Left ventricle myocardium inferior (tissue), 1 donor: ENCODE results near the gene AKAP6. TPM values are rescaled to one million over a fixed set of nuclear protein-coding genes. Genes with fewer than 3 reads are reported as not detected.

ENCODE experiments used
- DNase-seq: peaks from one replicate; pipeline ENCODE4 v3.0.0-alpha.2; 2020
- H3K27ac ChIP-seq: fragments of 200-600 bp; replicated peaks from 2 replicates; pipeline ENCODE4 v1.8.0; 2021
- H3K27me3 ChIP-seq: fragments of 200-600 bp; 2 replicates; pipeline ENCODE4 v1.8.0; 2021; ENCODE audit warnings: low read depth
- H3K36me3 ChIP-seq: fragments of 200-600 bp; 2 replicates; pipeline ENCODE4 v1.8.0; 2021
- H3K4me1 ChIP-seq: fragments of 200-600 bp; 2 replicates; pipeline ENCODE4 v1.8.0; 2021
- H3K4me3 ChIP-seq: fragments of 200-600 bp; 2 replicates; pipeline ENCODE4 v1.8.0; 2021; ENCODE audit warnings: mild to moderate bottlenecking, moderate library complexity
- H3K9me3 ChIP-seq: fragments of 200-600 bp; replicated peaks from 2 replicates; pipeline ENCODE4 v1.8.0; 2021
- CTCF ChIP-seq: fragments of 200-600 bp; IDR thresholded peaks from 2 replicates; pipeline ENCODE4 v1.8.0; 2021; ENCODE audit warnings: antibody characterized with exemption, mild to moderate bottlenecking, borderline replicate concordance
- intact Hi-C: fragments of 100-400 bp; cut with micrococcal nuclease; formaldehyde crosslinking; loops from one replicate; pipeline ENCODE4 v1.11.0; 2022
- total RNA-seq: library from RNA; stranded (reverse); fragmentation: NEBNext Ultra II Directional; extraction: Animal tissue kit (Norgen Biotek cat#: 25700); gene quantifications from one replicate; pipeline ENCODE4 v1.2.1, GENCODE V29; 2021
- donor health status: DM: no; HTN: yes; CAD: no; lungs with severe emphysema.

The AKAP6 gene
- total RNA-seq, 1 donor from 2014 or later: 218 TPM

GRCh38 chr14:32304296-32304695 lies 24.8 kb upstream of the AKAP6 start:
- intact Hi-C loops: no loop called here
- no peak overlapping the region for H3K4me3 ChIP-seq
- TF ChIP-seq CTCF: no peak
- H3K36me3 ChIP-seq: no peaks in the 10 kb centered on the region
- H3K9me3 ChIP-seq: no peaks in the 10 kb centered on the region
- no peak overlapping the region for H3K27ac ChIP-seq
- DNase-seq: no peak
- H3K27me3 ChIP-seq: no peaks in the 10 kb centered on the region
- H3K4me1 ChIP-seq: peaks cover 18% of the 10 kb centered on the region

GRCh38 chr14:32306549-32306948 lies 22.5 kb upstream of the AKAP6 start:
- Histone ChIP-seq H3K27me3 (no peaks in the 10 kb centered on the region), H3K9me3 (no peaks in the 10 kb centered on the region), H3K4me1 (peaks cover 20% of the 10 kb centered on the region), H3K27ac (no peak overlapping the region), H3K4me3 (no peak overlapping the region), H3K36me3 (no peaks in the 10 kb centered on the region)
- no peak for DNase-seq
- intact Hi-C loops: no loop called here
- TF ChIP-seq CTCF: no peak

GRCh38 chr14:32307881-32308582 lies 21.1 kb upstream of the AKAP6 start:
- Histone ChIP-seq H3K27me3 (no peaks in the 10 kb centered on the region), H3K36me3 (no peaks in the 10 kb centered on the region), H3K27ac (no peak overlapping the region), H3K4me3 (no peak overlapping the region), H3K9me3 (no peaks in the 10 kb centered on the region), H3K4me1 (peaks cover 22% of the 10 kb centered on the region)
- DNase-seq: no peak
- TF ChIP-seq CTCF: no peak
- intact Hi-C loops: no loop called here

GRCh38 chr14:32310876-32311275 lies 18.2 kb upstream of the AKAP6 start:
- Histone ChIP-seq H3K27me3 (no peaks in the 10 kb centered on the region), H3K36me3 (no peaks in the 10 kb centered on the region), H3K4me1 (peaks cover 12% of the 10 kb centered on the region), H3K4me3 (no peak overlapping the region), H3K27ac (peak overlapping the region; percentile 47), H3K9me3 (no peaks in the 10 kb centered on the region)
- TF ChIP-seq CTCF: no peak
- intact Hi-C loops: no loop called here
- DNase-seq: no peak

GRCh38 chr14:32311294-32312009 lies 17.6 kb upstream of the AKAP6 start:
- Histone ChIP-seq H3K4me3 (no peak overlapping the region), H3K9me3 (no peaks in the 10 kb centered on the region), H3K27me3 (no peaks in the 10 kb centered on the region), H3K4me1 (peaks cover 12% of the 10 kb centered on the region), H3K27ac (peak overlapping the region; percentile 47), H3K36me3 (no peaks in the 10 kb centered on the region)
- DNase-seq: no peak
- intact Hi-C loops: no loop called here
- no peak for TF ChIP-seq CTCF
